ENCODE data around the gene TCEAL3.
"Not testable (repeated sequence)": the region's sequence is repeated elsewhere in the genome, so short reads cannot be mapped to it uniquely, and the experiment has no call there.

TCEAL3 gene

DNA sequence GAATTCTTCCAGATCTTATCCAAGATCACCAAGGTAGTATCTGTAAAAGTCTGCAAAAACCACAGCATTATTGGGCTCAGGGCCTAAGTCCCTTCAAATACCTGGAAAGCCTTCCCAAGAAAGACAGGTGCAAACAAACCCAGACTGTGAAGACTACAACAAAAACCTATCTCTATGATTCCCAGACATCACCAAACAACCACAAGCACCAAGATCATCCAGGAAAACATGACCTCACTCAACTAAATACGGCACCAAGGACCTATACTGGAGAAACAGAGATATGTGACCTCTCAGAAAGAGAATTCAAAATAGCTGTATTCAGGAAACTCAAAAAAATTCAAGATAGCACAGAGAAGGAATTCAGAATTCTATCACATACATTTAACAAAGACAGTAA, 36.4 kb downstream of the TCEAL3 start:
- Histone ChIP-seq H3K27me3 (ENCODE audit: control insufficient read depth, insufficient read depth, low read length) (peaks cover 15% of the 10 kb centered on the region), H3K9me3 (ENCODE audit: control insufficient read depth, insufficient read depth, low read length) (no peaks in the 10 kb centered on the region), H3K4me1 (ENCODE audit: control insufficient read depth, insufficient read depth, low read length) (0 out of 2 replicates have a peak, but pooled peaks cover 2% of the 10 kb centered on the region), H3K9ac (ENCODE audit: low read depth, low read length) (no peak overlapping the region), H3K4me3 (ENCODE audit: low read depth, low read length) (no peak overlapping the region), H3K36me3 (ENCODE audit: control insufficient read depth, insufficient read depth, low read length) (no peaks in the 10 kb centered on the region), H3K27ac (ENCODE audit: low read depth, low read length) (no peak overlapping the region)

DNA sequence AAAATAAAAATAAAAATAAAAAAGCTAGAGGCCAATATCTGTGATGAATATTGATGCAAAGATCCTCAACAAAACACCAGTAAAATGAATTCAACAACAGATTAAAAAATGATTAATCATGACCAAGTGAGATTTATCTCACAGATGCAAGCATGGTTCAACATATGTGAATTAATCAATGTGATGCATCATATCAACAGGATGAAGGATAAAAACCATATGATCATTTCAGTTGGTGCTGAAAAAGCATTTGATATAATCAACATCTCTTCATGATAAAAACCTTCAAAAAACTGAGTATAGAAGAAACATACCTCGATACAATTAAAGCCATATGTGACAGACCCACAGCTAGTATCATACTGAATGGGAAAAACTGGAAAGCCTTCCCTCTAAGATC, 39.9 kb downstream of the TCEAL3 start:
- H3K4me1 ChIP-seq (ENCODE audit: control insufficient read depth, insufficient read depth, low read length): no peaks in the 10 kb centered on the region
- H3K27ac ChIP-seq (ENCODE audit: low read depth, low read length): no peak overlapping the region
- no peaks in the 10 kb centered on the region for H3K36me3 ChIP-seq (ENCODE audit: control insufficient read depth, insufficient read depth, low read length)
- peaks cover 7% of the 10 kb centered on the region for H3K27me3 ChIP-seq (ENCODE audit: control insufficient read depth, insufficient read depth, low read length)
- no peaks in the 10 kb centered on the region for H3K9me3 ChIP-seq (ENCODE audit: control insufficient read depth, insufficient read depth, low read length)
- no peak overlapping the region for H3K9ac ChIP-seq (ENCODE audit: low read depth, low read length)
- H3K4me3 ChIP-seq (ENCODE audit: low read depth, low read length): no peak overlapping the region

DNA sequence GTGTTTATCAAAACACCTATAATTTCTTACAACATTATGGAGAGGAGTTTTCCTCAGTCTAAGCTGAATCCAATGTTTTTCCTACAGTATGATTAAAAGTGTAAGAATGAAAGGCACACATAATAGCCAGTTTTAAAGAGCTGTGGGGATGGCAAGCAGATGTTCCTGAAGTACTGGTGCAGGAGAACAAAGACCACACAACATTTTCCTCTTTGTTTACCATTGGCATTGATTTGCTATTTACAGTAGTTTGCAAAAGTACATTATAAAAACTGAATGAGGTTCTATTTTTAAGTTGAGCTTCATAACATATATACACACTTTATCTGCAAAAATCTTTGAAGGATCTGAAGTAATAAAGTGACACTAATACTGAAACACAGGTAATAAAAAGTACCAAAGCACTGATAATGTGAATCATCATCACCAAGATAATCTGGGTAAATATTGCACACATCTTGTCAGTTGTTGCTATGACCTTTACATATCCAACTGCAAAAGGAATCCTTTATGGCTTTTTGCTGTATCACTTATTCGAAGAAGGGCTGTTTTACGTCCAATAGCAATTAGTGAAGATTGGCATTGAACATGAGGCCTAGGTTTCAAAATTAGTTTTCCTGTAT, 43.5 kb downstream of the TCEAL3 start:
- Histone ChIP-seq H3K27ac (ENCODE audit: low read depth, low read length) (no peak overlapping the region), H3K4me3 (ENCODE audit: low read depth, low read length) (no peak overlapping the region), H3K9ac (ENCODE audit: low read depth, low read length) (no peak overlapping the region), H3K9me3 (ENCODE audit: control insufficient read depth, insufficient read depth, low read length) (no peaks in the 10 kb centered on the region), H3K36me3 (ENCODE audit: control insufficient read depth, insufficient read depth, low read length) (no peaks in the 10 kb centered on the region), H3K4me1 (ENCODE audit: control insufficient read depth, insufficient read depth, low read length) (no peaks in the 10 kb centered on the region), H3K27me3 (ENCODE audit: control insufficient read depth, insufficient read depth, low read length) (no peaks in the 10 kb centered on the region)

- not testable (repeated sequence) for H3K36me3 ChIP-seq (ENCODE audit: control insufficient read depth, insufficient read depth, low read length); H3K27me3 ChIP-seq (ENCODE audit: control insufficient read depth, insufficient read depth, low read length); H3K9me3 ChIP-seq (ENCODE audit: control insufficient read depth, insufficient read depth, low read length); H3K4me3 ChIP-seq (ENCODE audit: low read depth, low read length); H3K4me1 ChIP-seq (ENCODE audit: control insufficient read depth, insufficient read depth, low read length); H3K9ac ChIP-seq (ENCODE audit: low read depth, low read length); H3K27ac ChIP-seq (ENCODE audit: low read depth, low read length)
Observed at GRCh38 chrX:103655230-103656000, 47.7 kb downstream of the TCEAL3 start.

- Histone ChIP-seq H3K36me3 (ENCODE audit: control insufficient read depth, insufficient read depth, low read length) (no peaks in the 10 kb centered on the region), H3K9me3 (ENCODE audit: control insufficient read depth, insufficient read depth, low read length) (no peaks in the 10 kb centered on the region), H3K4me3 (ENCODE audit: low read depth, low read length) (no peak overlapping the region), H3K27ac (ENCODE audit: low read depth, low read length) (no peak overlapping the region), H3K9ac (ENCODE audit: low read depth, low read length) (no peak overlapping the region), H3K4me1 (ENCODE audit: control insufficient read depth, insufficient read depth, low read length) (peaks cover 4% of the 10 kb centered on the region; the same call in 1 of the 2 replicates), H3K27me3 (ENCODE audit: control insufficient read depth, insufficient read depth, low read length) (no peaks in the 10 kb centered on the region; the same call in 1 of the 2 replicates)
Observed at GRCh38 chrX:103656617-103657016, 48.9 kb downstream of the TCEAL3 start.

GRCh38 chrX:103657066-103657465, 49.3 kb downstream of the TCEAL3 start:
- not testable (repeated sequence) for H3K4me1 ChIP-seq (ENCODE audit: control insufficient read depth, insufficient read depth, low read length); H3K4me3 ChIP-seq (ENCODE audit: low read depth, low read length); H3K36me3 ChIP-seq (ENCODE audit: control insufficient read depth, insufficient read depth, low read length); H3K9ac ChIP-seq (ENCODE audit: low read depth, low read length); H3K9me3 ChIP-seq (ENCODE audit: control insufficient read depth, insufficient read depth, low read length); H3K27me3 ChIP-seq (ENCODE audit: control insufficient read depth, insufficient read depth, low read length); H3K27ac ChIP-seq (ENCODE audit: low read depth, low read length)

GRCh38 chrX:103658681-103659433, 51.1 kb downstream of the TCEAL3 start:
- H3K9me3 ChIP-seq (ENCODE audit: control insufficient read depth, insufficient read depth, low read length): no peaks in the 10 kb centered on the region
- peaks cover 3% of the 10 kb centered on the region; the same call in 1 of the 2 replicates for H3K27me3 ChIP-seq (ENCODE audit: control insufficient read depth, insufficient read depth, low read length)
- peaks cover 12% of the 10 kb centered on the region for H3K4me1 ChIP-seq (ENCODE audit: control insufficient read depth, insufficient read depth, low read length)
- H3K36me3 ChIP-seq (ENCODE audit: control insufficient read depth, insufficient read depth, low read length): no peaks in the 10 kb centered on the region
- no peak overlapping the region for H3K4me3 ChIP-seq (ENCODE audit: low read depth, low read length)
- no peak overlapping the region for H3K27ac ChIP-seq (ENCODE audit: low read depth, low read length)
- no peak overlapping the region for H3K9ac ChIP-seq (ENCODE audit: low read depth, low read length)

DNA sequence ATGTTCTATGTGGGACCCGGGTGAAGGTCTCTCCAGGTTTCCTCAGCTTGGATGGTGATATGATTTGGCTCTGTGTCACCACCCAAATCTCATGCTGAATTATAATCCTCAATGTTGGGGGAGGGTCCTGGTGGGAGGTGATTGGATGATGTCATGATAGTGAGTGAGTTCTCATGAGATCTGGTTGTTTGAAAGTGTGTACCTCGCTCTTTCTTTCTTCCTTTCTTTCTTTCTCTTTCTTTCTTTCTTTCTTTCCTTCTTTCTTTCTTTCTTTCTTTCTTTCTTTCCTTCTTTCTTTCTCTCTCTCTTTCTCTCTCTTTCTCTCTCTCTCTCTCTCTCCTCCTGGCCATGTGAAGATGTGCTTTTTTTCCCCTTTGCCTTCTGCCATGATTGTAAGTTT, 51.7 kb downstream of the TCEAL3 start:
- not testable (repeated sequence) for H3K9ac ChIP-seq (ENCODE audit: low read depth, low read length); H3K27me3 ChIP-seq (ENCODE audit: control insufficient read depth, insufficient read depth, low read length); H3K36me3 ChIP-seq (ENCODE audit: control insufficient read depth, insufficient read depth, low read length); H3K9me3 ChIP-seq (ENCODE audit: control insufficient read depth, insufficient read depth, low read length); H3K27ac ChIP-seq (ENCODE audit: low read depth, low read length); H3K4me3 ChIP-seq (ENCODE audit: low read depth, low read length)
- peaks cover 12% of the 10 kb centered on the region for H3K4me1 ChIP-seq (ENCODE audit: control insufficient read depth, insufficient read depth, low read length)

Measured in HUES48 (cell line).